BE2C (cell line): Measurements from ENCODE around the gene DCP1A.
"Not testable (repeated sequence)": the region's sequence is repeated elsewhere in the genome, so short reads cannot be mapped to it uniquely, and the experiment has no call there.

Experiments
- DNase-seq: peaks from one replicate; pipeline ENCODE4 v3.0.0-alpha.2; 2020
- H3K27me3 ChIP-seq: fragments of 250-450 bp; sonication (Bioruptor Pico); 2 replicates; pipeline ENCODE4 v1.5.1; 2020; ENCODE audit warnings: mild to moderate bottlenecking
- H3K36me3 ChIP-seq: fragments of 250-450 bp; sonication (Bioruptor Pico); 2 replicates; pipeline ENCODE4 v1.5.1; 2020; ENCODE audit warnings: mild to moderate bottlenecking
- H3K4me1 ChIP-seq: fragments of 250-450 bp; sonication (Bioruptor Pico); 2 replicates; pipeline ENCODE4 v1.5.1; 2020
- H3K4me3 ChIP-seq: 2 replicates; pipeline ENCODE4 v1.5.1; 2011; ENCODE audit warnings: low read depth, low read length
- H3K9me3 ChIP-seq: fragments of 250-450 bp; sonication (Bioruptor Pico); 2 replicates; pipeline ENCODE4 v1.5.1; 2020
- TF ChIP-seq, protein P1 (sequence below): IDR thresholded peaks from 2 replicates; pipeline ENCODE4 v1.5.1; 2012; ENCODE audit warnings: mild to moderate bottlenecking, low read depth, low read length

DCP1A gene

DNA sequence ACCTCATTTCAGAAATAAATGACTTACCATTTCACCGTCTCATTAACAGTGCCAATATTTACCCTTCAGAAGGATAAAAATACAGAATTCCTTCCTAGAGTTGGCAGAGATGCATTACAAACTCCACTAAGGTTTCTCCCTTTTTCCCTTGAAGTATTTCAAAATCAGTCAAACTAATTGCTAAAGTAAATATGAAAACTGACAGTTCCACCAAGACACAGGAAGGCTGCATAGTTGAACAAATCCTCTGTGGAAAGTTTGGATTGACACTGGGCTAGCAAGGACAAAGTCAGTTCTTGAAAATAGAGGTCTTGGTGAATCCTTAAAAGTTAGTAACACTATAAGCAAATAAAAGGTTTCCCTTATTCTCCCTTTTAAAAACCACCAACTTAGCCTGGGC lies 34.5 kb downstream of the DCP1A start:
- Histone ChIP-seq H3K4me3 (no peak overlapping the region), H3K4me1 (no peaks in the 10 kb centered on the region), H3K27me3 (no peaks in the 10 kb centered on the region), H3K36me3 (peaks cover 4% of the 10 kb centered on the region; the same call in 1 of the 2 replicates), H3K9me3 (no peaks in the 10 kb centered on the region)
- TF ChIP-seq, protein P1, sequence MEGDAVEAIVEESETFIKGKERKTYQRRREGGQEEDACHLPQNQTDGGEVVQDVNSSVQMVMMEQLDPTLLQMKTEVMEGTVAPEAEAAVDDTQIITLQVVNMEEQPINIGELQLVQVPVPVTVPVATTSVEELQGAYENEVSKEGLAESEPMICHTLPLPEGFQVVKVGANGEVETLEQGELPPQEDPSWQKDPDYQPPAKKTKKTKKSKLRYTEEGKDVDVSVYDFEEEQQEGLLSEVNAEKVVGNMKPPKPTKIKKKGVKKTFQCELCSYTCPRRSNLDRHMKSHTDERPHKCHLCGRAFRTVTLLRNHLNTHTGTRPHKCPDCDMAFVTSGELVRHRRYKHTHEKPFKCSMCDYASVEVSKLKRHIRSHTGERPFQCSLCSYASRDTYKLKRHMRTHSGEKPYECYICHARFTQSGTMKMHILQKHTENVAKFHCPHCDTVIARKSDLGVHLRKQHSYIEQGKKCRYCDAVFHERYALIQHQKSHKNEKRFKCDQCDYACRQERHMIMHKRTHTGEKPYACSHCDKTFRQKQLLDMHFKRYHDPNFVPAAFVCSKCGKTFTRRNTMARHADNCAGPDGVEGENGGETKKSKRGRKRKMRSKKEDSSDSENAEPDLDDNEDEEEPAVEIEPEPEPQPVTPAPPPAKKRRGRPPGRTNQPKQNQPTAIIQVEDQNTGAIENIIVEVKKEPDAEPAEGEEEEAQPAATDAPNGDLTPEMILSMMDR: no peak
- no peak for DNase-seq

DNA sequence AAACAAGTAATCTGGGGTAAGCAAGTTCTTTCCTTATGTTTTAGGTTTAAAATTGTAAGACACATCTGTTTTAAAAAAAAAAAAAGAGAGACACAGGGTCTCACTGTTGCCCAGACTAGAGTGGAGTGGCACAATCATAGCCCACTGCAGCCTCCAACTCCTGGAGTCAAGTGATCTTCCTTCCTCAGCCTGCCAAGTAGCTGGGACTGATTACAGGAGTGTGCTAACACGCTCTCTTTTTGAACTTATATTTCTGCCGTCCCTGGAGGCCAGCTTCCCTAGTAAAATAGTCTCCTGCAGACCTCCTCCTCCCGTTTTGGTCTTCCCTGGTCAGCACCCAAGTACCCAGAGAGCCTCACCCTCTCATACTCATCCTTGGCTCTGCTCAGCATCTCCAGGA lies 35.5 kb downstream of the DCP1A start:
- no peaks in the 10 kb centered on the region for H3K4me1 ChIP-seq
- no peak for DNase-seq
- no peaks in the 10 kb centered on the region for H3K9me3 ChIP-seq
- H3K4me3 ChIP-seq: no peak overlapping the region
- TF ChIP-seq, protein P1: no peak
- H3K27me3 ChIP-seq: no peaks in the 10 kb centered on the region
- H3K36me3 ChIP-seq: peaks cover 4% of the 10 kb centered on the region; the same call in 1 of the 2 replicates

DNA sequence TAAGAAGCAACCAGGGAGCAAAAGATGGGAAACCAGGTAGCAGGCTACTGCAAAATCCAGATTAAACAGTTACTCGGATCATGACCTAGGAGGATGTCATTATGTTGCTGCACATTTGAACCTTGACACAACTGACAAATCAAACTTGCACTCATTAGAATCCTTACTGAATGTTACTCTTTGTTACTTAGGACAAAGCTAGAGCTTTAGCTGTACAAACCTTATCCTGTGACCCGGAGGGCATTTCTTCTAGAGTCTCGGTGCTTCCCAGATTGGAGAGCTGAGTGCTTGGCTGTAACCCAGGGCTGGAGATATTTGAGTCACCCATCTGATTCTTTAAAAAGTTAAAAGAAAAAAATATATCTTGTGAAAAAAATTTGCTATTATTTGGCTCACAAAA lies 43.4 kb downstream of the DCP1A start:
- Histone ChIP-seq H3K9me3 (no peaks in the 10 kb centered on the region), H3K4me1 (no peaks in the 10 kb centered on the region), H3K27me3 (no peaks in the 10 kb centered on the region), H3K36me3 (peaks cover 4% of the 10 kb centered on the region; the same call in 1 of the 2 replicates), H3K4me3 (no peak overlapping the region)
- DNase-seq: no peak
- TF ChIP-seq, protein P1: no peak

DNA sequence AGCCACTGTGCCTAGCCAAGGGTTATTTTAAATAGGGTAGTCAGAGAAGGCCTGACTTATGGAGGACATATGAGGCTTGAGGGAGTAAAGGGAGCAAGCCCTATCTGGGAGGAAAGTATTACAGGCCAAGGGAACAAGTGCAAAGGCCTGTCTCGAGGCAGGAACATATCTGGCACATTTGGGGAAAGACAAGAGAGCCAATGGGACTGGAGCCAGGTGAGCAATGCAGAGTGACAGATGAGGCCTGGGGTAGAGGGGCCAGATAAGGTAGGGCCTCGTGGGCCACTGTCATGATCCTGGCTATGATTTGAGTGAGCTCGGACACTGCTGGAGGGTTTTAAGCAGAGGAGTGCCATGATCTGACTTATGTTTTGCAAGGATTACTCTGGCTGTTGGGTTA lies 43.8 kb downstream of the DCP1A start:
- TF ChIP-seq, protein P1: no peak
- Histone ChIP-seq H3K27me3 (no peaks in the 10 kb centered on the region), H3K4me3 (no peak overlapping the region), H3K36me3 (peaks cover 4% of the 10 kb centered on the region; the same call in 1 of the 2 replicates), H3K9me3 (no peaks in the 10 kb centered on the region), H3K4me1 (no peaks in the 10 kb centered on the region)
- no peak for DNase-seq

DNA sequence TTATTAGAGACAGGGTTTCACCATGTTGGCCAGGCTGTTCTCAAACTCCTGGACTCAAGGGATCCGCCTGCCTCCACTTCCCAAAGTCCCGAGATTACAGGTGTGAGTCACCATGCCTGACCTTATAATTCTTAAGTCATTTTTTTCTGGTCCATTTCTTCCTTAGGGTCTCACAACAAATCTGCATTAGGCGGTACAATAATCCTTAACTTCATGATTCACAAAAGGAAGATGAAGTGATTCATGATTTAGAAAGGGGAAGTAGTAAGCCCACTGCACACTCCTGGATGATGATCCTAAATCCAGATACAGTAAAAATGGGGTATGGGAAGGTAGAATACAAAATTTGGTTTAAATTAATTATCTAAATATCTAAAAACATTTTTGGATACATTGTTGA lies 46.5 kb downstream of the DCP1A start:
- H3K36me3 ChIP-seq: peaks cover 4% of the 10 kb centered on the region; the same call in 1 of the 2 replicates
- DNase-seq: no peak
- TF ChIP-seq, protein P1: no peak

DNA sequence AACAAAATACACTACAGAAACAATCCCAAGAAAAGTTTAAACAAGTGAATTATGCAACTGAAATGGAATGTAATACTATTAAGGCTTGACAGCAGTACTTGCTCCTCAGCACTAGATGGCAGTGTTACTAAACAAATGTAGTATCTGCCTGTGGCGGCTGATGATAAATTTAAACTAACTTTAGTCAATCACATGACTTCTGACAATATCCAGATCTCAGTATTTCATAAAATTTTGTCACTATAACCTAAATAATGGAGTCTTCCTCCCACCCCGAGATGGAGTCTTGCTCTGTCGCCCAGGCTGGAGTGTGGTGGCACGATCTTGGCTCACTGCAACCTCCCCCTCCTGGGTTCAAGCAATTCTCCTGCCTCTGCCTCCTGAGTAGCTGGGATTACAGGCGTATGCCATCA lies 47.7 kb downstream of the DCP1A start:
- TF ChIP-seq, protein P1: peak; percentile 63
- H3K9me3 ChIP-seq, H3K27me3 ChIP-seq, H3K4me1 ChIP-seq, H3K36me3 ChIP-seq, H3K4me3 ChIP-seq, DNase-seq: not testable (repeated sequence)

More for the DNA sequence above, 46.5 kb downstream of the DCP1A start:
- Histone ChIP-seq H3K4me3 (no peak overlapping the region), H3K9me3 (no peaks in the 10 kb centered on the region), H3K4me1 (no peaks in the 10 kb centered on the region), H3K27me3 (no peaks in the 10 kb centered on the region)
